Ascending aorta (tissue), 2 donors: Measurements from ENCODE around the gene SMPX. TPM values are rescaled to one million over a fixed set of nuclear protein-coding genes. Genes with fewer than 3 reads are reported as not detected.

Experiments
- DNase-seq, 2 donors: peaks; one replicate each; pipeline ENCODE4 v3.0.0-alpha.2; 2019; ENCODE audit warnings: low spot score in 2 of 2
- H3K27ac ChIP-seq, 2 donors: fragments of 200-600 bp; sonication (generic); one replicate each; pipeline ENCODE4 v1.5.1; 2016 to 2017; ENCODE audit warnings: mild to moderate bottlenecking in 1 of 2
- H3K27me3 ChIP-seq: fragments of 200-600 bp; sonication (generic); one replicate; pipeline ENCODE4 v1.5.1; 2017
- H3K36me3 ChIP-seq, 2 donors: fragments of 200-600 bp; sonication (generic); one replicate each; pipeline ENCODE4 v1.5.1; 2016
- H3K4me1 ChIP-seq, 2 donors: fragments of 200-600 bp; sonication (generic); one replicate each; pipeline ENCODE4 v1.5.1; 2016 to 2017; ENCODE audit warnings: mild to moderate bottlenecking in 1 of 2
- H3K4me3 ChIP-seq, 2 donors: fragments of 200-600 bp; sonication (generic); one replicate each; pipeline ENCODE4 v1.5.1; 2016 to 2017; ENCODE audit warnings: mild to moderate bottlenecking in 1 of 2
- H3K9me3 ChIP-seq, 2 donors: fragments of 200-600 bp; sonication (generic); one replicate each; pipeline ENCODE4 v1.5.1; 2016
- intact Hi-C: fragments of 100-400 bp; cut with DNase I; formaldehyde crosslinking; loops from one replicate; pipeline ENCODE4 v1.15.1; 2023
- total RNA-seq: library from RNA; depleted of rRNA; stranded (reverse); fragments of >200 nt; gene quantifications from one replicate; pipeline ENCODE4 v1.1.0, GENCODE V29; 2016
- TF ChIP-seq, protein P1 (sequence below), 3 experiments: fragments of 200-600 bp in 2 of 3; fragments of 450-650 bp in 1 of 3; sonication (generic) in 2 of 3; IDR thresholded peaks; one replicate each; pipeline ENCODE4 v1.5.1; 2016 to 2019; ENCODE audit warnings: antibody characterized with exemption in 3 of 3, mild to moderate bottlenecking in 1 of 3, moderate library complexity in 1 of 3

The SMPX gene
- total RNA-seq, 1 donor from 2014 or later, result not detected

- Histone ChIP-seq H3K36me3 (no peaks in the 10 kb centered on the region), H3K27me3 (no peaks in the 10 kb centered on the region), H3K4me3 (no peak overlapping the region), H3K4me1 (no peaks in the 10 kb centered on the region), H3K27ac (no peak overlapping the region), H3K9me3 (no peaks in the 10 kb centered on the region)
- DNase-seq, result no peak
- TF ChIP-seq, protein P1, sequence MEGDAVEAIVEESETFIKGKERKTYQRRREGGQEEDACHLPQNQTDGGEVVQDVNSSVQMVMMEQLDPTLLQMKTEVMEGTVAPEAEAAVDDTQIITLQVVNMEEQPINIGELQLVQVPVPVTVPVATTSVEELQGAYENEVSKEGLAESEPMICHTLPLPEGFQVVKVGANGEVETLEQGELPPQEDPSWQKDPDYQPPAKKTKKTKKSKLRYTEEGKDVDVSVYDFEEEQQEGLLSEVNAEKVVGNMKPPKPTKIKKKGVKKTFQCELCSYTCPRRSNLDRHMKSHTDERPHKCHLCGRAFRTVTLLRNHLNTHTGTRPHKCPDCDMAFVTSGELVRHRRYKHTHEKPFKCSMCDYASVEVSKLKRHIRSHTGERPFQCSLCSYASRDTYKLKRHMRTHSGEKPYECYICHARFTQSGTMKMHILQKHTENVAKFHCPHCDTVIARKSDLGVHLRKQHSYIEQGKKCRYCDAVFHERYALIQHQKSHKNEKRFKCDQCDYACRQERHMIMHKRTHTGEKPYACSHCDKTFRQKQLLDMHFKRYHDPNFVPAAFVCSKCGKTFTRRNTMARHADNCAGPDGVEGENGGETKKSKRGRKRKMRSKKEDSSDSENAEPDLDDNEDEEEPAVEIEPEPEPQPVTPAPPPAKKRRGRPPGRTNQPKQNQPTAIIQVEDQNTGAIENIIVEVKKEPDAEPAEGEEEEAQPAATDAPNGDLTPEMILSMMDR (IDR thresholded peaks at IDR 0.05), result no peak
- intact Hi-C loops, result no loop called here
These were observed 15.8 kb downstream of the SMPX start for GRCh38 chrX:21741869-21742701.

- H3K36me3 ChIP-seq, result no peaks in the 10 kb centered on the region
- no peak for DNase-seq
- H3K27me3 ChIP-seq, result no peaks in the 10 kb centered on the region
- H3K9me3 ChIP-seq, result no peaks in the 10 kb centered on the region
- TF ChIP-seq, protein P1 (IDR thresholded peaks at IDR 0.05), result no peak
- no peak overlapping the region for H3K27ac ChIP-seq
- intact Hi-C loops, result no loop called here
- H3K4me3 ChIP-seq, result no peak overlapping the region
- no peaks in the 10 kb centered on the region for H3K4me1 ChIP-seq
These were observed 16.6 kb downstream of the SMPX start for GRCh38 chrX:21741364-21741763.

GRCh38 chrX:21740329-21741274 lies 17.3 kb downstream of the SMPX start:
- DNase-seq, result no peak
- intact Hi-C loops, result no loop called here
- Histone ChIP-seq H3K9me3 (no peaks in the 10 kb centered on the region), H3K4me3 (no peak overlapping the region), H3K36me3 (no peaks in the 10 kb centered on the region), H3K27me3 (no peaks in the 10 kb centered on the region), H3K4me1 (no peaks in the 10 kb centered on the region), H3K27ac (no peak overlapping the region)
- TF ChIP-seq, protein P1 (IDR thresholded peaks at IDR 0.05), result no peak

GRCh38 chrX:21738950-21739287 lies 19.0 kb downstream of the SMPX start:
- TF ChIP-seq, protein P1 (IDR thresholded peaks at IDR 0.05), result no peak

DNA sequence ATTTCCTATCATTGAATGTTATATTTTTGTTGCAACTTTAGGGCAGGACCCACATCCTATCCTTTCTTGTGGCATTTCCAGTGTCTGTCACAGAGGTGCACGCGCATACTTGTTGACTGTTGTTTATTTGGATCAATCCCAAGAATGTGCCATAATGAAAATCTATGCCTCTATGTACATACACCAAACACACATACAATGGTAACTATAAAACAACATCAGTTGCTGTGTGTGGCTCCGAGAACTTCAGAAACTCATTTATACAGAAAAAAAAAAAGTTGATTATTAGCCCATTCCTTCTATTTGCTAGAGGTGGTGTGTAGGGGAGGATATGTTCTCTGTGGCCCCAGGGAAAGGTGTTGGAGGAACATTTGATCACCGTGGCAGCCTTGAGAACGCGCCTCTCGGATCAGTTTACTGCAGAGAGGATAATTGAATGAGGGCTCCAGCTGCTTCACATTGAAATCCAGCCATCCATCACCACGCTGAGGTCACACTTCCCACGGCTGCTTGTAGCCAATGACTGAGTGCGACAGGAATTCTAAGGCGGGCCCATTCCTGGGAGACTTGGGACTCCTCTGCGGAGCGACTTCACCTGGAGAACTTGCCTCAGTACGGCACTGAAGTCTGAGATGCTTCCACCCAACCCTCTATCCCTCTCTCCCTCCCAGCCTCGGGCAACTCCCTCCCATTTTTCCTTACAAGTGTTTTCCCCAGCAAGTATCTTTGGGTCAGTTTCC lies 19.5 kb downstream of the SMPX start:
- TF ChIP-seq, protein P1 (IDR thresholded peaks at IDR 0.05), result no peak
- no peaks in the 10 kb centered on the region for H3K4me1 ChIP-seq
- H3K36me3 ChIP-seq, result no peaks in the 10 kb centered on the region

More at GRCh38 chrX:21738950-21739287, 19.0 kb downstream of the SMPX start:
- Histone ChIP-seq H3K9me3 (no peaks in the 10 kb centered on the region), H3K27me3 (no peaks in the 10 kb centered on the region), H3K4me1 (no peaks in the 10 kb centered on the region), H3K36me3 (no peaks in the 10 kb centered on the region), H3K27ac (no peak overlapping the region), H3K4me3 (no peak overlapping the region)
- intact Hi-C loops, result no loop called here
- no peak for DNase-seq

More for the DNA sequence above, 19.5 kb downstream of the SMPX start:
- no peaks in the 10 kb centered on the region for H3K9me3 ChIP-seq
- no peak overlapping the region for H3K27ac ChIP-seq
- intact Hi-C loops, result no loop called here
- H3K4me3 ChIP-seq, result no peak overlapping the region
- DNase-seq, result no peak
- no peaks in the 10 kb centered on the region for H3K27me3 ChIP-seq
